Esophagus squamous epithelium (tissue), 5 donors: Measurements from ENCODE around the gene IL6R. TPM values are rescaled to one million over a fixed set of nuclear protein-coding genes. Genes with fewer than 3 reads are reported as not detected.

Experiments used
- DNase-seq: peaks from one replicate; lab custom pipeline; 2025; lab: John Stamatoyannopoulos, UW
- H3K27ac ChIP-seq, 4 donors: fragments of 200-600 bp; sonication (generic); one replicate each; pipeline ENCODE4 v1.5.1; 2016 to 2019; ENCODE audit warnings: mild to moderate bottlenecking in 1 of 4
- H3K27me3 ChIP-seq, 4 donors: fragments of 200-600 bp; sonication (generic); 1 replicate in 3 of 4; 2 replicates in 1 of 4; pipeline versions ENCODE4 v1.5.1 to v1.6.0; 2017 to 2021; ENCODE audit warnings: antibody characterized with exemption in 1 of 4
- H3K36me3 ChIP-seq, 3 donors: fragments of 200-600 bp; sonication (generic); one replicate each; pipeline ENCODE4 v1.5.1; 2016 to 2019
- H3K4me1 ChIP-seq, 3 donors: fragments of 200-600 bp; sonication (generic); one replicate each; pipeline ENCODE4 v1.5.1; 2017 to 2019
- H3K4me3 ChIP-seq, 4 donors: fragments of 200-600 bp; sonication (generic); 1 replicate in 3 of 4; 2 replicates in 1 of 4; pipeline ENCODE4 v1.5.1; 2016 to 2019; ENCODE audit warnings: mild to moderate bottlenecking in 2 of 4, moderate library complexity in 1 of 4
- H3K9me3 ChIP-seq, 3 donors: fragments of 200-600 bp; sonication (generic); one replicate each; pipeline ENCODE4 v1.5.1; 2016 to 2019
- CTCF ChIP-seq, 6 experiments: fragments of 450-650 bp in 4 of 6; fragments of 200-600 bp in 2 of 6; sonication (generic) in 2 of 6; IDR thresholded peaks; one replicate each; pipeline ENCODE4 v1.5.1; 2016 to 2019; ENCODE audit warnings: antibody characterized with exemption in 6 of 6, mild to moderate bottlenecking in 4 of 6, moderate library complexity in 4 of 6
- POLR2A ChIP-seq, 4 donors: fragments of 450-650 bp; IDR thresholded peaks; one replicate each; pipeline ENCODE4 v1.6.1; 2017; ENCODE audit warnings: antibody characterized with exemption in 4 of 4, mild to moderate bottlenecking in 4 of 4, moderate library complexity in 3 of 4
- WGBS, 2 donors: methylation state at CpG; one replicate each; pipeline ENCODE4 v1.1.5; 2018; 5-methylcytosine and 5-hydroxymethylcytosine counted together
- intact Hi-C: fragments of 100-400 bp; cut with DNase I; formaldehyde crosslinking; loops from one replicate; pipeline ENCODE4 v1.15.0; 2022
- total RNA-seq, 4 donors: library from RNA; depleted of rRNA; stranded (reverse); fragments of >200 nt; gene quantifications; one replicate each; pipeline ENCODE4 v1.1.0, GENCODE V29; 2016
- donor health status: DM: yes; HTN: yes; CAD: no.

The IL6R gene
- total RNA-seq, 4 donors from 2014 or later, result 6.4 to 47.7 (median 8.1) TPM

GRCh38 chr1:154403261-154403943 lies 1.7 kb upstream of the IL6R start:
- TF ChIP-seq CTCF (IDR thresholded peaks at IDR 0.05), result no peak
- TF ChIP-seq POLR2A (IDR thresholded peaks at IDR 0.05), result no peak
- H3K9me3 ChIP-seq, result no peaks in the 10 kb centered on the region

GRCh38 chr1:154403983-154404382 lies 1.2 kb upstream of the IL6R start:
- H3K27ac ChIP-seq, result peak overlapping the region in 2 of 4 donors; percentile 26 to 90
- H3K4me3 ChIP-seq, result no peak overlapping the region
- TF ChIP-seq CTCF (IDR thresholded peaks at IDR 0.05), result no peak
- TF ChIP-seq POLR2A (IDR thresholded peaks at IDR 0.05), result no peak
- H3K36me3 ChIP-seq, result no peaks in the 10 kb centered on the region
- 79 to 95% methylated on average over 3 of the region's 3 CpGs for WGBS, 2 donors
- no peaks in the 10 kb centered on the region for H3K9me3 ChIP-seq
- no peak for DNase-seq
- H3K4me1 ChIP-seq, result peaks cover 24 to 53% (median 32%) of the 10 kb centered on the region in 3 donors
- no peaks in the 10 kb centered on the region for H3K27me3 ChIP-seq
- intact Hi-C loops, result loop anchor here (10.0 kb wide), 1 partner anchor 71 kb away; no protein-coding TSS in a partner anchor

More at GRCh38 chr1:154403261-154403943, 1.7 kb upstream of the IL6R start:
- H3K4me3 ChIP-seq, result no peak overlapping the region
- peak overlapping the region in 1 of 4 donors; percentile 26 for H3K27ac ChIP-seq
- H3K27me3 ChIP-seq, result no peaks in the 10 kb centered on the region
- intact Hi-C loops, result loop anchor here (10.0 kb wide), 1 partner anchor 71 kb away; no protein-coding TSS in a partner anchor
- H3K36me3 ChIP-seq, result no peaks in the 10 kb centered on the region
- WGBS, 2 donors, result 64 to 74% methylated on average over 4 to 6 of the region's 8 CpGs
- peaks cover 19 to 47% (median 26%) of the 10 kb centered on the region in 3 donors for H3K4me1 ChIP-seq
- no peak for DNase-seq

GRCh38 chr1:154404511-154404931 lies 622 bp upstream of the IL6R start:
- intact Hi-C loops, result loop anchor here (10.0 kb wide), 1 partner anchor 70 kb away; no protein-coding TSS in a partner anchor
- Histone ChIP-seq H3K27ac (peak overlapping the region; percentile 90 to 98 (median 94)), H3K9me3 (no peaks in the 10 kb centered on the region), H3K36me3 (no peaks in the 10 kb centered on the region), H3K4me1 (peaks cover 24 to 58% (median 36%) of the 10 kb centered on the region in 3 donors), H3K4me3 (peak overlapping the region; percentile 63 to 86 (median 66)), H3K27me3 (no peaks in the 10 kb centered on the region)
- WGBS, 2 donors, result 11 to 16% methylated on average over 4 to 8 of the region's 11 CpGs
- no peak for DNase-seq
- TF ChIP-seq POLR2A (IDR thresholded peaks at IDR 0.05), result no peak
- no peak for TF ChIP-seq CTCF (IDR thresholded peaks at IDR 0.05)

- Histone ChIP-seq H3K27ac (peak overlapping the region; percentile 90 to 98 (median 94)), H3K36me3 (no peaks in the 10 kb centered on the region), H3K9me3 (no peaks in the 10 kb centered on the region), H3K4me3 (peak overlapping the region; percentile 63 to 86 (median 66)), H3K4me1 (peaks cover 24 to 72% (median 41%) of the 10 kb centered on the region in 3 donors), H3K27me3 (no peaks in the 10 kb centered on the region)
- intact Hi-C loops, result loop anchor here (10.0 kb wide), 1 partner anchor 69 kb away; no protein-coding TSS in a partner anchor
- DNase-seq, result no peak
- 1 to 2% methylated on average over 8 to 16 of the region's 40 CpGs for WGBS, 2 donors
- TF ChIP-seq POLR2A (IDR thresholded peaks at IDR 0.05) (no peak), CTCF (IDR thresholded peaks at IDR 0.05) (peak in 4 of 6 experiments; percentile 13 to 32 (median 22))
Observed at GRCh38 chr1:154405747-154406571, 816 bp downstream of the IL6R start.
